ENCODE measurements around the gene MRPL20.
"Not testable (repeated sequence)": the region's sequence is repeated elsewhere in the genome, so short reads cannot be mapped to it uniquely, and the experiment has no call there.

Gene MRPL20

GRCh38 chr1:1407636-1408318 is 684 bp upstream of the MRPL20 start:
- no peak for DNase-seq (ENCODE audit: low read depth in 2 of 2)

DNA sequence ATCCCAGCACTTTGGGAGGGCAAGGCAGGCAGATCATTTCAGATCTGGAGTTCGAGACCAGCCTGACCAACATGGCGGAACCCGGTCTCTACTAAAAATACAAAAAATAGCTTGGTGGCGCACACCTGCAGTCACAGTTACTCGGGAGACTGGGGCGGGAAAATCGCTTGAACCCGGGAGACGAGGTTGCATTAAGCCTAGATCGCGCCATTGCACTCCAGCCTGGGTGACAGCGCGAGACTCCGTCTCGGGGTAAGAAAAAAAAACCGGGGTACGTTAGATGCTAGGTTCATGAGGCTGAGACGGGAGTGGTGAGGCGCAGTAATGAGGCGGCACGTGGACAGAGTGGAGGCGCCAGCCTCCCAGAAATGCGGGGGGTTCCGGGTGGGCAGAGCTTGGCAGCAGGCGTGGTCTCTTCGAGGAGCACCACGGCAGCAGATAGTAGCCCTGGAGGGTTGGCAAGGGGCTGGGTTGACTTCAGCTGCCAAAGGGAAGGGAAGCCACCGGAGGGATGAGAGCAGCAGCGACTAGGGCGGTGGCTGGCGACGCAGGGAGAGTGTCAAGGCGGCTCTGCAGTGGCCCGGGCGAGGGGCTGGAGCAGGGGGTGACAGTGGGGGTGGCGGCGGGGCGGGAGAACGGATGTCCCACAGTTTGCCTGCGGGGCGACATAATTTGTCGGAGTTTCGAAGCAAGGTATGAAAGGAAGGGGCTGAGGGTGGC is 832 bp downstream of the MRPL20 start:
- DNase-seq (ENCODE audit: low read depth in 2 of 2), result no peak

- DNase-seq (ENCODE audit: low read depth in 2 of 2), result no peak
Measured at GRCh38 chr1:1403653-1404052, 3.4 kb downstream of the MRPL20 start.

DNA sequence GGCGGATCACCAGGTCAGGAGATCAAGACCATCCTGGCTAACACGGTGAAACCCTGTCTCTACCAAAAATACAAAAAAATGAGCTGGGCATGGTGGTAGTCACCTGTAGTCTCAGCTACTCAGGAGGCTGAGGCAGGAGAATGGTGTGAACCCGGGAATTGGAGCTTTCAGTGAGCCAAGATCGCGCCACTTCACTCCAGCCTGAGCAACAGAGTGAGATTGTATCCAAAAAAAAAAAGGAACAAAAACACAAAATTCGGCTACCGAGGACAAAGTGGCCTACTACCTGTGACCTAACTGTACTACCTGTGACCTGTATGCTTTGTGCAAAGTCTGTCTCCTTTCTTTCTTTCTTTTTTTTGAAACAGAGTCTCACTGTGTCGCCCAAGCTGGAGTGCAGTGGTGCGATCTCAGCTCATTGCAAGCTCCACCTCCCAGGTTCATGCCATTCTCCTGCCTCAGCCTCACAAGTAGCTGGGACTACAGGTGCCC is 4.1 kb downstream of the MRPL20 start:
- DNase-seq (ENCODE audit: low read depth in 2 of 2), result not testable (repeated sequence)

- DNase-seq (ENCODE audit: low read depth in 2 of 2), result no peak
Measured at GRCh38 chr1:1402072-1402900, 4.8 kb downstream of the MRPL20 start.

- DNase-seq (ENCODE audit: low read depth in 2 of 2), result no peak
Measured at GRCh38 chr1:1401457-1402010, 5.6 kb downstream of the MRPL20 start.

- DNase-seq (ENCODE audit: low read depth in 2 of 2), result no peak
Measured at GRCh38 chr1:1400576-1401456, 6.3 kb downstream of the MRPL20 start.

- DNase-seq (ENCODE audit: low read depth in 2 of 2), result no peak
Measured at GRCh38 chr1:1399872-1400575, 7.1 kb downstream of the MRPL20 start.

- peak; percentile 99 for DNase-seq (ENCODE audit: low read depth in 2 of 2)
Measured at GRCh38 chr1:1399187-1399871, 7.8 kb downstream of the MRPL20 start, which contains the start of gene CCNL2. CCNL2 (minus strand) TSS chr1:1399335; CDS start chr1:1399306, 29 bp downstream.

DNA sequence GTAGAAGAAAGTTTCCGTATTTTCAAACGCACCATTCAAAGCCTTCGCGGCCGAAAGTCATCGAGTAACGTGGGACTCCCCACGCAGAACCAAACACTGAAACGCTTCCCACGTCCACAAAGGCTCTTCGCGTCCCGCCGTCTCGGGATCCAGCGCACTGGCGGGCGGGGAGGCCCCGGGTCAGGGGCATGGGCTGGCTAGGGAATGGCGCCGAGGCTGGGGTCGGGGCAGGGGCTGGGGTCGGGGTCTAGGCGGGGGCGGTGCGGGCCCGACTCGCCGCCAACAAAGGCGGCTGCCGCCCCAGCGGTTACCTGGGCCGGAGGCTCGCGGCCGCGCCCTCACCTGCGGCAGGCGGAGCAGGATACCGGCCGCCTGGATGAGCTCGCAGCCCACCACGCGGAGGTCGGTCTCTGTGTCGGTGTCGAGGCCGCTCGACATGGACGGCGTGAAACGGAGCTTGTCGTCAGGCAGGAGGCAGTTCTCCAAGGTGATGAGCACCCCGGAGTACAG is 8.4 kb downstream of the MRPL20 start:
- DNase-seq (ENCODE audit: low read depth in 2 of 2), result no peak

DNA sequence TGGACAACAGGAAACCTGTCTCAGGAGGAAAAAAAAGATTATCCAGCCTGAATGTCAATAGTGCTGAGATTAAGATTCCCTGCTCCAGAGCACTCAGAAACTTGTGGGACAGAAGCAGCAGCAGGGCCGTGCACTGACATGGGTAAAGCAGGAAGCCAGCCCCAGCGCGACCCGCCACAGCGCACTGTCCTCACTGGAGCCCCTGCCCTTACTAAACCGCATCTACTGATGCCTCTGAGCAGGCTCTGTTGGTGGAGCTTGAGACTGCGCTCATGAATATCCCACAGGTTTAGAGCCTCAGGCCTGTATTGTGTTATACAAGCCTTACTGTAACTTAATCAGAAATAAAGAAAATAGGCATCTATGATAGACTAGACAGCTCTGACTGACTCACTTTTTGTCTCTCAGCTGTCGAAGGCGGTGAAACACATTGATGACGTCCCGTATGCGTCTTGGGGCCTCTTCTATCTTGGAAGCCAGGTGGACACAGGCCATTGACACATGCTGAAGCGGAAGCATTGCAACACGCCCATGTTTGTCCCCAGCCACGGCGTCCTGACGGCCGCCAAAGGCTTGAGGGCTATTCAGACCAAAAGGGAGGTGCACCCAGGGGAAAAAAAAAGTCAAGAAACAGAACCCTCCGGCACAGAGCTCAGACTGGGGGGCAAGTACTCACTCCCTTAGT is 9.1 kb downstream of the MRPL20 start:
- no peak for DNase-seq (ENCODE audit: low read depth in 2 of 2)

GRCh38 chr1:1395166-1395565 is 11.9 kb downstream of the MRPL20 start:
- no peak for DNase-seq (ENCODE audit: low read depth in 2 of 2)

DNA sequence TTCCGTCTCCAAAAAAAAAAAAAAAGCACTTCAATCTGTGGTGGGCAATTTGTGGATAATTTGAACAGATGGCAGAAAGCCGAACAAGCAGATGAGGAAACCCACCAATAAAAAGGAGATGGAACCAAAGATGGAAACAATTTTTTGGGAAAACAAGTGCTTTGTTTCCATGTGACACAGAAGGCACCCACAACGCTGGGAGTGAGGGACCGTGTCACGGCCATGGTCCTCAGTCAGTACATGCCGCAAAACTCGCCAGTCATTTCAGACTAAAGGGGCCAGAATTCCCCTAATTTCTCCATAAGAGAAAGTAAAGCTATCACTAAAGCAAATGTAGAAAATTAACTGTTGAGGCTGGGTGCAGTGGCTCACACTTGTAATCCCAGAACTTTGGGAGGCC is 13.0 kb downstream of the MRPL20 start:
- DNase-seq (ENCODE audit: low read depth in 2 of 2), result no peak

GRCh38 chr1:1393428-1393827 is 13.7 kb downstream of the MRPL20 start:
- no peak for DNase-seq (ENCODE audit: low read depth in 2 of 2)

GRCh38 chr1:1393014-1393413 is 14.1 kb downstream of the MRPL20 start:
- DNase-seq (ENCODE audit: low read depth in 2 of 2), result no peak

- DNase-seq (ENCODE audit: low read depth in 2 of 2), result no peak
Measured at GRCh38 chr1:1391225-1391624, 15.9 kb downstream of the MRPL20 start.

DNA sequence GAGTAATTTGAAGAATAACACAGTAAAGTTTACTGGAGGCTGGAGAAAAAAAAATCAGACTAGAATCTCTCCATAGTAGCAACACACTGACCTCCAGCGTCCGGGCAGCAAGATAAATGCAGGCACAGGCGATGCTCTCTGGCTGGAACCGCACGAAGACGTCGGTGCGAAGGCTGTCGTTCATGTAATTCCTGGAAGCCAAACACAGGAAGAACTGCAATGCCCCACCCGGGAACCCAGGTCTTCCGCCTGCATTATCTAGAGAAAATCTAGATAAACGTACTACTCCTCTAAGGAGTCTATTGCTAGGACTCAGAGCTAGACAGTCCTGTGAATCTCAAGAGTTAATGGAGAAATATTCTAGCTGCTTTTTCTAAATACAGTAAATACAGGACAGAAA is 16.4 kb downstream of the MRPL20 start:
- DNase-seq (ENCODE audit: low read depth in 2 of 2), result no peak

DNA sequence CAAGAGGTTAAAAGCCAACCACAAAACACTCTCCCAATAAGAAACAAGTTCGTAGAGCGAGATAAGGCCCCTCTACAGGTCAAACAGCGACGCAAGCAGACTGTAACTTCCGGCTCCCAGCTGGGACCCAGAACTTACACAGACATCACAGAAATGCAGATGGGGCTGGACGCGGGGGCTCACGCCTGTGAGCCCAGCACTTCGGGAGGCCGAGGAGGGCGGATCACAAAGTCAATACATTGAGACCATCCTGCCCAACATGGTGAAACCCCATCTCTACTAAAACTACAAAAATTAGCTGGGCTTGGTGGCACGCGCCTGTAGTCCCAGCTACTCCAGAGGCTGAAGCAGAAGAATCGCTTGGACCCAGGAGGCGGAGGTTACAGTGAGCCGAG is 19.0 kb downstream of the MRPL20 start:
- no peak for DNase-seq (ENCODE audit: low read depth in 2 of 2)

Data from activated CD4-positive, alpha-beta T cell treated with anti-CD3 and anti-CD28 coated beads for 24 hours (primary cell).